GM18508 (cell line): ENCODE results near the gene MRPS24.
"Not testable (repeated sequence)": the region's sequence is repeated elsewhere in the genome, so short reads cannot be mapped to it uniquely, and the experiment has no call there.

Experiments used
- ATAC-seq: cut with Tn5 transposase; IDR thresholded peaks from one replicate; pipeline ENCODE4 v1.9.1; 2021; ENCODE audit warnings: moderate number of reproducible peaks; ENCODE audit not compliant: insufficient read depth, unreplicated experiment

The MRPS24 gene

DNA sequence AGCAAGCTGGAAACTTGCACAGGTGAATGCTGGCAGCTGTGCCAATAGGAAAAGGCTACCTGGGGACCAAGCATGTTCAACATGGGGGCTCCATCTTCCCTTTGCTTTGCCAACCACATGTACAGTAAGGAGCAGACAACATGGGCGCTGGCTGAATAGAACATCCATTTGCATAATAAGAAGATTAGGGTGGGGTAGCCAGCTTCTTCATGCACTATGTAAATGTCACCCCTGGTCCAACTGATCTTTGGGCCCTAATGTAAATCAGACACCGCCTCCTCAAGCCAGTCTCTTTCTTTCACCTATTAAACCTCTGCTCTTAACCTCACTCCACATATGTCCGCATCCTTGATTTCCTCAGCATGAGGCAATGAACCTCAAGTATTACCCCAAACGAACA is 26.0 kb downstream of the MRPS24 start:
- no peak for ATAC-seq

DNA sequence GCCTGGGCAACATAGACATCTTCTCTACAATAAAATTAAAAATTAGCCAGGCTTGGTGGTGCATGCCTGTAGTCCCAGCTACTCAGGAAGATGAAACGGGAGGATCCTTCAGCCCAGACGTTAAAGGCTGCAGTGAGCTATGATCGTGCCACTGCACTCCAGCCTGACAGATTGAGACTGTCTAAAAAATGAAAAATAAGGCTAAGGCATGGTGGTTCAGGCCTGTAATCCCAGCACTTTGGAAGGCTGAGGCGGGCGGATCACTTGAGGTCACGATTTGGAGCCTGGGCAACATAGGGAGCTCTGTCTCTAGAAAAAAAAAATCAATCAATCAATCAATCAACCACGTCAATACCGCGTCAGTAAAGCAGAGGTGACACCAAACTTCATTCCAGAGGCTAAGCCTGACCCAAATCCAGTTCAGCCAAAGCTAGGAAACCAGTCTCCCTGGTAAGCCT is 31.1 kb downstream of the MRPS24 start:
- no peak for ATAC-seq

DNA sequence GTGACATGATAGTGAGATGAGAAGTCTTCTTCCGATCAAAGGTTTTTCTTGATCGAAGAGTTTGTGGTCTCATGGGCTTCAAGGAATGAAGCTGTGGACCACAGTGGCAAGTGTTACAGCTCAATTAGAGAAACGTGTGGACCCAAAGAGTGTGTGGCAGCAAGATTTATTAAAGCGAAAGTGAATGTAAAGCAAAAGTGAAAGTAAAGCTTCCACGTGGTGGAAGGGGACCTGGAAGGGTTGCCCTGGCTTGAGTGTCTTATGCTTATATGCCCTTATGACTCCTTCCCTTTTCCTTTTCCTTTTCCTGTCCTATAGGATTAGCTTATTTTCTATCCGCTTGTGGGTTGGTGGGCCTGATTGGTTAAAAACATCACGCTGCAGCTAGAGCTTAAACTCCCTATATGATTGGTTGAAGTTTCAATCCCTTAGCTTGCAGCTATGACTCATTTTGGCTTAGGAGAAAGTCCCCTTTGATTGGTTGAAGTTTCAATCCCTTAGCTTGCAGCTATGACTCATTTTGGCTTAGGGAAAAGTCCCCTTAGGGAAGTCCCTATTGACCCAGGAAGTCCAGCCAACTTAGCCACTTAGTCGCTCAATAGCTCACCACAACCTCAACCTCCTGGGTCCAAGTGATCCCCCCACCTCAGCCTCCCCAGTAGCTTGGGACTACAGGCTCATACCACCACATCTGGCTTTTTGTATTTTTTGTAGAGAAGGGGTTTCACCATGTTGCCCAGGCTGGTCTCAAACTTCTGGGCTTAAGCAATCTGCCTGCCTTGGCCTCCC is 34.7 kb downstream of the MRPS24 start:
- ATAC-seq = peak; percentile 46

GRCh38 chr7:43830917-43831316 is 38.4 kb downstream of the MRPS24 start:
- not testable (repeated sequence) for ATAC-seq

DNA sequence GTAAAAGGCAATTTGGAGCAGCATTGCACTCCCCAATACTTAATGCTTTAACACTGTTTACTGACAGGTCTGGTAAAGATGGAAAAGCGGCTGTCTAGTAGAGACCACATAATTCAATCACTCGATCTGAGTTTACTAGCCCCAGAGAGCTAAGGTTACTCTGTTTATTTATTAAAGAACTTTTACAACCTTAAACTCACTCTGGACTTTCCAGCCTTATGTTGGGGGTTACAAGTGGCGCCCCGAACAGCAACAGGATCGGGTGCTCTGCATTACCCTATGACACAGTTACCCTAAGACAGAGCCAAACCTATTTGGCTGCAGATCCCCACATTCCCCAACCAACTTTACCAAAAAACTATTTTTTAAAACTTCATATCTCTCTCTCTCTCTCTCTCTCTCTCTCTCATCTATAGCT is 43.9 kb downstream of the MRPS24 start:
- no peak for ATAC-seq

- ATAC-seq = no peak
Measured at GRCh38 chr7:43824963-43825362, 44.4 kb downstream of the MRPS24 start.

- ATAC-seq = not testable (repeated sequence)
Measured at GRCh38 chr7:43824513-43824912, 44.8 kb downstream of the MRPS24 start.

GRCh38 chr7:43823941-43824340 is 45.4 kb downstream of the MRPS24 start:
- ATAC-seq = no peak

DNA sequence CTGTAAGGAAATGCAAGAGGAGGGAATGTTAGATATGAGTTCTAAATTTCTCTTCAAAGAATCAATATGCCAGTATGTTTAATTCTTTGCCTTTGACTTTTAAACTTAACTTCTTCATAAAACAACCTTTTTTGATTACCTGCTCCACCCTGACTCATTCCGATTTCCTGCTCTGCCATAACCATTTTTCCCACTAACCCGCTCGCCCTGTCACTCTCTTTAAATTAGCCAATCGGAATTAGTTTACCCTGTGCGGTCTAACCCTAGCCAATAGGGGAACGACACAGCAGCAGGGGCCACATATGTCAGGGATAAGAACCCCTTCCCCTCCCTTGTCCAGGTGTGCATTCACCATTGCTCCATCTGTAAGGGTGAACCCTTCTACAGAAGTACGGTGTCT is 45.9 kb downstream of the MRPS24 start:
- ATAC-seq = not testable (repeated sequence)
